Ascending aorta (tissue), 2 donors: ENCODE measurements around the gene QSOX1. TPM values are rescaled to one million over a fixed set of nuclear protein-coding genes. Genes with fewer than 3 reads are reported as not detected.

Experiments
- DNase-seq, 2 donors: peaks; one replicate each; pipeline ENCODE4 v3.0.0-alpha.2; 2019; ENCODE audit warnings: low spot score in 2 of 2
- H3K27ac ChIP-seq, 2 donors: fragments of 200-600 bp; sonication (generic); one replicate each; pipeline ENCODE4 v1.5.1; 2016 to 2017; ENCODE audit warnings: mild to moderate bottlenecking in 1 of 2
- H3K27me3 ChIP-seq: fragments of 200-600 bp; sonication (generic); one replicate; pipeline ENCODE4 v1.5.1; 2017
- H3K36me3 ChIP-seq, 2 donors: fragments of 200-600 bp; sonication (generic); one replicate each; pipeline ENCODE4 v1.5.1; 2016
- H3K4me1 ChIP-seq, 2 donors: fragments of 200-600 bp; sonication (generic); one replicate each; pipeline ENCODE4 v1.5.1; 2016 to 2017; ENCODE audit warnings: mild to moderate bottlenecking in 1 of 2
- H3K4me3 ChIP-seq, 2 donors: fragments of 200-600 bp; sonication (generic); one replicate each; pipeline ENCODE4 v1.5.1; 2016 to 2017; ENCODE audit warnings: mild to moderate bottlenecking in 1 of 2
- H3K9me3 ChIP-seq, 2 donors: fragments of 200-600 bp; sonication (generic); one replicate each; pipeline ENCODE4 v1.5.1; 2016
- intact Hi-C: fragments of 100-400 bp; cut with DNase I; formaldehyde crosslinking; loops from one replicate; pipeline ENCODE4 v1.15.1; 2023
- total RNA-seq: library from RNA; depleted of rRNA; stranded (reverse); fragments of >200 nt; gene quantifications from one replicate; pipeline ENCODE4 v1.1.0, GENCODE V29; 2016
- TF ChIP-seq, protein P1 (sequence below), 3 experiments: fragments of 200-600 bp in 2 of 3; fragments of 450-650 bp in 1 of 3; sonication (generic) in 2 of 3; IDR thresholded peaks; one replicate each; pipeline ENCODE4 v1.5.1; 2016 to 2019; ENCODE audit warnings: antibody characterized with exemption in 3 of 3, mild to moderate bottlenecking in 1 of 3, moderate library complexity in 1 of 3

QSOX1 gene
- total RNA-seq, 1 donor from 2014 or later: 200 TPM

DNA sequence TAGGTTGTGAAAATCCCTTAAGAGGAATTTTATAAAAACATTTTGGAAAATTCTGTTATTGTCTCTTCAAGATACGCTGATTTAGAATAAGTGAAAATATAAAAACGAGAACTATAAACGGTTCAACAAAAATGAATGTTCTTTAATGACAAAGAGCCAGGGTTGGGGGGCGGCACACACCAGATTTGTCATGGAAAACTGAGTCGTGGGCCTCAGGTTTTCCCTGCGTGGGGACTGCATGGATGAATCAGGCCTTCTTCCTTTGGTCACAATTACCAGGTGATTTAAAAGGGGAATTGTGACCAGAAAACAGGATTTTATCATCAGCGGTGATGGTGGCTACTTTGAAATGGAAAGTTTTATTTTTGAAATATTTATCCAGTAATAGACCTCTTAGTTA, 84.0 kb downstream of the QSOX1 start:
- Histone ChIP-seq H3K4me1 (peaks cover under 1 to 18% of the 10 kb centered on the region in 2 donors), H3K27me3 (peaks cover 44% of the 10 kb centered on the region), H3K27ac (no peak overlapping the region), H3K36me3 (no peaks in the 10 kb centered on the region), H3K9me3 (no peaks in the 10 kb centered on the region), H3K4me3 (no peak overlapping the region)
- no peak for DNase-seq
- TF ChIP-seq, protein P1, sequence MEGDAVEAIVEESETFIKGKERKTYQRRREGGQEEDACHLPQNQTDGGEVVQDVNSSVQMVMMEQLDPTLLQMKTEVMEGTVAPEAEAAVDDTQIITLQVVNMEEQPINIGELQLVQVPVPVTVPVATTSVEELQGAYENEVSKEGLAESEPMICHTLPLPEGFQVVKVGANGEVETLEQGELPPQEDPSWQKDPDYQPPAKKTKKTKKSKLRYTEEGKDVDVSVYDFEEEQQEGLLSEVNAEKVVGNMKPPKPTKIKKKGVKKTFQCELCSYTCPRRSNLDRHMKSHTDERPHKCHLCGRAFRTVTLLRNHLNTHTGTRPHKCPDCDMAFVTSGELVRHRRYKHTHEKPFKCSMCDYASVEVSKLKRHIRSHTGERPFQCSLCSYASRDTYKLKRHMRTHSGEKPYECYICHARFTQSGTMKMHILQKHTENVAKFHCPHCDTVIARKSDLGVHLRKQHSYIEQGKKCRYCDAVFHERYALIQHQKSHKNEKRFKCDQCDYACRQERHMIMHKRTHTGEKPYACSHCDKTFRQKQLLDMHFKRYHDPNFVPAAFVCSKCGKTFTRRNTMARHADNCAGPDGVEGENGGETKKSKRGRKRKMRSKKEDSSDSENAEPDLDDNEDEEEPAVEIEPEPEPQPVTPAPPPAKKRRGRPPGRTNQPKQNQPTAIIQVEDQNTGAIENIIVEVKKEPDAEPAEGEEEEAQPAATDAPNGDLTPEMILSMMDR (IDR thresholded peaks at IDR 0.05): no peak
- intact Hi-C loops: no loop called here

DNA sequence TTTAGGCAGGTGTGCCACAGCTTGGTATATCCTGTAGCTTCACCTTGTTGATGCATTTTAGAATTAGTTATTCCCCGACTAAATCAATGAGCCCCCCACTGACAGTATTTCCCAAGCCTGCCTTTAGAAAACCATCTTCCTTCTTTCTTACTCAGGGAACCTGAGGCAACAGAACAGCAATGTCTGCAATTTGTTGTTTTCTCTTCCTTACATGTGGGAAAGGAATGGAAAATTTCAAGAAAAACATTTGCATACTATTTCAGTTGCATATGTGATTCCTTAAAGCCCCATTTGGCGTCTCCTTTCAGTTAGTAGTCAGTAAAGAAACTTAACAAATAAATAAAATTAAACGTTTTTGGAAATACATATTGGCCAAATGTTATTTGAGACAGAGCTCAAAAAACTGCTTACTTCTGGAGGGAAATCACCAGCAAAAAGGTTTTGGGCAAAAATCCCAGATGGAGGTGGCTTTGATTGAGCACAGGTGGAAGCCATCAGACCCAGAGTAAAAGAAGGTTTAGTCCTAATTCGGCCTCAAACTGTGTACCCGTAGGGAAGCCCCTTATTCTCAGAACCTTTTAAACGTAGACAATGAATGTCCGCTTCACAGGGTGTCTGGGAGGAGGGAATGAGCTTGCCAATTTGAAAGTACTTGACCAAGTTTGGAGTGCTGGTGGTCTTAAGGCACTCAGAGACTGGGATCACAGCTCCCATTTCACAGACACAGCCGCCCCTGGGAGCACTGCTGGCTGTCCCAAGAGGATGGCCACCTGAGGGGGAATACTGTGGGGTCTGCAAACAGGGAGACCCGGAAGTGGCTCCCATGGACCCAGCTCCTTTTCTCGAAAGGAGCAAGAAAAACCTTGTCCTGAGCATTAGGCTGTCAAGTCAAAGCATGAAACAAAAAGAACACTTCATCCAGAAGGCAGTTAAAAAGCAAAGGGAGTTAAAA, 84.8 kb downstream of the QSOX1 start:
- Histone ChIP-seq H3K27me3 (peaks cover 43% of the 10 kb centered on the region), H3K4me1 (peaks cover 0 to 12% of the 10 kb centered on the region in 2 donors), H3K9me3 (no peaks in the 10 kb centered on the region), H3K4me3 (no peak overlapping the region), H3K27ac (no peak overlapping the region), H3K36me3 (no peaks in the 10 kb centered on the region)
- TF ChIP-seq, protein P1 (IDR thresholded peaks at IDR 0.05): no peak
- DNase-seq: no peak
- intact Hi-C loops: no loop called here

DNA sequence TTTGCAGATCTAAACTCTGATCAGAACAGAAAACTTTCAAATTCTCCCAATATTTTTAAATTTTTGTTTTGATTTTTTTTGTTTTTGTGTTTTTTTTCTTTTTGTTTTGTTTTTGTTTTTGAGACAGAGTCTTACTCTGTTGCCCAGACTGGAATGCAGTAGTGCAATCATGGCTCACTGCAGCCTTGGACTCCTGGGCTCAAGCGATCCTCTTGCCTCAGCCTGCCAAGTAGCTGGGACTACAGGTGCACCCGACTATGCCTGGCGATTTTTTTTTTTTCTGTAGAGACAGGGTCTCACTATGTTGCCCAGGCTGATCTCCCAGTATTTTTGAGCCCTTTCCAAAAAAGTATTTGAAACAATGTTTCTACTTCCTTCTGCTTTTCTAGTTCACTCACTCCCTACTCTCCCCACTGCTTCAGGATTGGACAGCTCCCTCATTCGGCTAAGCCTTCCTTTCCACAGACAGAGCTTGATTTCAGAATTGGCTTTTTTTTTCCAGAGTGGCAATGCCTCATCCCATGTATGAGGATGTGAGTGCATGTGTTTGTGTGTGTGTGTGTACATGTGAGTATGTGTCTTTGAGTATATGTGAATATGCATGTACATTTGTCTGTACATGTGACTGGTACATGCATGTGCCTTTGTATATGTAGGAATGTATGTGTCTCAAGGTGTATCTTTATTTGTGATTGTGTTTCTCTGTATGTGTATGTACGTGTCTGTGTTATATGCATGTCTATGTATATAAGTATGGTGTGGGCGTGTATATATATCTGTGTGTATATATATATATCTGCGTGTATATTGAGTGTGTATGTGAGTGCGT, 87.3 kb downstream of the QSOX1 start:
- DNase-seq: no peak
- Histone ChIP-seq H3K27me3 (peaks cover 20% of the 10 kb centered on the region), H3K4me1 (no peaks in the 10 kb centered on the region), H3K9me3 (no peaks in the 10 kb centered on the region), H3K4me3 (no peak overlapping the region), H3K27ac (no peak overlapping the region), H3K36me3 (no peaks in the 10 kb centered on the region)
- TF ChIP-seq, protein P1 (IDR thresholded peaks at IDR 0.05): no peak
- intact Hi-C loops: no loop called here

DNA sequence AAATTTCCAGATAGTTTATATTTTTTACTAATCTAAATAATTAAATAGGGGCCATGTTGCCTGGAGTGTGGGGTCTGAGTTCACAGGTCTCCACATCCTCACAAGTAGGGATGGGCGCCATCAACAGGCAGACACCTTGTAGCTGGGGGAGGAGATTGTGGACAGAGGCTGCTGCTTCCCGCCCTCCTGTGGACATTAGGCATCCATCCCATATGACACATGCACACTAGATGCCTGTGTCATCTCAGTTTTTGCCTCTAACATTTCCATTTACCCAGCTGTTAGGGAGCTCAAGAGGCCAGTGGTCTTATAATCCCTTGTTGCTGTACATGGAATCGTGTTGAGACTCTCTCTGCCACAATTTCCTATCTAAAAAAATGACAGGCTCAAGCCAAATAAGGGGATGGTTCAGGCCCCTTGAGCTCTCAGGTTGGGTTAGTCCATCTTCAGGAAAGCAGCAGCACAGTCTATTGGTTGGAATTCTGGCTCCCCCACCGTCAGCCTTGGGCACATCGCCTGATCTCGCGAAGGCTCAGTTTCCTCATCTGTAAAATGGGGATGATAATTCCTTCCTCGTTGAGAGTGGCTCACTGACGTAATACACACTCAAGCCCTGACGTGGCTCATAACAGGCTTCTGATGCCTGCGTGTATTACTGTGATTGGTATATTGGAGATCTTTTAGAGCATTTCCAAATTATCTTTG, 89.0 kb downstream of the QSOX1 start:
- H3K9me3 ChIP-seq: no peaks in the 10 kb centered on the region
- H3K4me1 ChIP-seq: no peaks in the 10 kb centered on the region
- DNase-seq: no peak
- H3K4me3 ChIP-seq: no peak overlapping the region
- H3K36me3 ChIP-seq: no peaks in the 10 kb centered on the region
- peaks cover 16% of the 10 kb centered on the region for H3K27me3 ChIP-seq
- TF ChIP-seq, protein P1 (IDR thresholded peaks at IDR 0.05): no peak
- H3K27ac ChIP-seq: no peak overlapping the region
- intact Hi-C loops: no loop called here

DNA sequence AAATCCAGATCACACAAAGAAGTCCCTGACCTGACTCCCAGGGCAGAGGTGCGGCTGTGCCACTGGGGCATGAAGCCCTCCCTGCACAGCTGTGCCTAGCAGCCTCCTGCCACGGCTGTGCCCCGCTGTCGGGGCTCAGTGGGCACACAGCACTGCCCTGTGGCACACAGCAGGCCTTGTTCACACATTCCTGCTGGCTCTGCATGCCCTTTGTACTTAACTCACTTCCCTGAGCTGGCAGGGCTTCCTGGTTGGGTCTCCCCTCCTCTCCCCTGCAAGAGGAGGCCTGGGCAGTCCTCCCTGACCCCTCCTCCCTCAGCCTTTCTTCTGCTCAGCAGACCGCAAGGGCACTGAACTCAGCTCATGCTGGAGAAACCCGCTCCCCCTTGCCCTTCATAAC, 90.2 kb downstream of the QSOX1 start:
- intact Hi-C loops: no loop called here
- no peaks in the 10 kb centered on the region for H3K4me1 ChIP-seq

More for the DNA sequence above, 90.2 kb downstream of the QSOX1 start:
- peaks cover 9% of the 10 kb centered on the region for H3K27me3 ChIP-seq
- TF ChIP-seq, protein P1 (IDR thresholded peaks at IDR 0.05): no peak
- no peak for DNase-seq
- H3K9me3 ChIP-seq: no peaks in the 10 kb centered on the region
- no peaks in the 10 kb centered on the region for H3K36me3 ChIP-seq
- H3K4me3 ChIP-seq: no peak overlapping the region
- no peak overlapping the region for H3K27ac ChIP-seq
